ENCODE results near the gene HYOU1. TPM values are rescaled to one million over a fixed set of nuclear protein-coding genes. Genes with fewer than 3 reads are reported as not detected.

Gene HYOU1
- total RNA-seq, 4 donors from 2014 or later: 43.5 to 94.4 (median 63.7) TPM

DNA sequence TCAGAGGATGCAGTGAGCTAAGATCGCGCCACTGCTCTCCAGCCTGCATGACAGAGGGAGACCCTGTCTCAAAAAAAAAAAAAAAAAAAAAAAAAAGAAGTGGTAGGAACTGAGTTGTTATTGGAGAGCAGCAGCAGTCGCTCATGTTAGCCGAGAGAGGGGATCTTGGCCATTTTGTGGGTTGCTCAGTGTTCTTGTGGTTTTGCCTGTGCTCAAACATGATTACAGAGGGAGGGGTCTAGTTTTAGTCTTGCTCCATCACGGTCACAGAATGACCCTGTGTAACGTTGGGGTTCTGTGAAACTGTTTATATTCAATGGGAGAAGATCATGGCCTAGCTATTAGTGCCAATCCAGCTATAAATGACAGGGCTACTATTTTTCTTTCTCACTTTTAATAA, 42.7 kb upstream of the HYOU1 start:
- ATAC-seq (ENCODE audit: low FRiP score) (no peak), DNase-seq (ENCODE audit: low spot score) (no peak)
- TF ChIP-seq CTCF (IDR thresholded peaks at IDR 0.05): no peak

GRCh38 chr11:119095066-119095880, 38.3 kb upstream of the HYOU1 start:
- DNase-seq (ENCODE audit: low spot score) (peak; percentile 97), ATAC-seq (ENCODE audit: low FRiP score) (peak; percentile 92)

GRCh38 chr11:119094816-119095065, 37.7 kb upstream of the HYOU1 start:
- ATAC-seq (ENCODE audit: low FRiP score): peak; percentile 75

More at GRCh38 chr11:119095066-119095880, 38.3 kb upstream of the HYOU1 start:
- TF ChIP-seq CTCF (IDR thresholded peaks at IDR 0.05): no peak

DNA sequence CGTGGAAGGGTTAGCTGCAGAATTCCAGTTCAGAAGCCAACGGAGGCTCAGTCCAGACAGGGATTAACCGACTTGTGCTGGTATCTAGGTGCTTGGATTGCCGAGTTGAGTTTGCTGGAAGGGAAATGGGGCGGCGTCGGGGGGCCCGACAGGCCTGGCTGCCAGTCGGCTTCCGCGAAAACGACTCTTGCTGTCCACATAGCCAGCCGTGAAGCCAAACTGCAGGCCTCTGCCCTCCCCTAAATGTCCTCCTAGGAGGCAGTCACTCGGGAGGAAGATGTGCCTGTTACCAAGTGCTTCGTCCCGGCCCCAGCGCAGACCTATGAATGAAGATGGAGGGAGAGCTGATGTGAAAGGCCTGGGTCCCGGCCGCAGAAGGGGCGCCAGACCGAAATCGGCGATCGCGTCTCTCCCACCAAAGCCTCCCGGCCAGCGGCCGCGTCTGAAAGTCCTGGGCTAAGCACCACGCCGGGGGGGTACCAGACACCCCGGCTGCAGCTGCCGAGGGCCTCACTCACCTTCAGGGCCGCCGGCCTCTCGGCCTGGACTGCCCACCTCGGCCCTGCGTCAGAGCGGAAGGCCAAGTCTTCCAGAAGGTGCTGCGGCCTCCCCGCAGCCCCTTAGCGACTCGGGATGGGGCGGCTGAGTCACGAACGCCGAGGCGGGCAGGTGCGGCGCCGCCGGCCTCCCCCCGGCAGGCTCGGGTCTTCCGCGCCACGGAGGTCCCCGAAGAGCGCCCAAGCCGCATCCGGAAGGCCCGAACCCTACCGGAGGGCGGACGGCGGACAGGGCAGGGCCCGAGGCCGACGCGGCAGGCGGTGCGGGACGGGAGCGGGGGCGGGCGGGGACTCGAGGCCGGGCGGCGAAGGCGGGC, 37.2 kb upstream of the HYOU1 start:
- DNase-seq (ENCODE audit: low spot score): no peak
- no peak for TF ChIP-seq CTCF (IDR thresholded peaks at IDR 0.05)
- peak; percentile 61 for ATAC-seq (ENCODE audit: low FRiP score)

More at GRCh38 chr11:119094816-119095065, 37.7 kb upstream of the HYOU1 start:
- TF ChIP-seq CTCF (IDR thresholded peaks at IDR 0.05): peak in 1 of 3 donors; percentile 18
- DNase-seq (ENCODE audit: low spot score): no peak

DNA sequence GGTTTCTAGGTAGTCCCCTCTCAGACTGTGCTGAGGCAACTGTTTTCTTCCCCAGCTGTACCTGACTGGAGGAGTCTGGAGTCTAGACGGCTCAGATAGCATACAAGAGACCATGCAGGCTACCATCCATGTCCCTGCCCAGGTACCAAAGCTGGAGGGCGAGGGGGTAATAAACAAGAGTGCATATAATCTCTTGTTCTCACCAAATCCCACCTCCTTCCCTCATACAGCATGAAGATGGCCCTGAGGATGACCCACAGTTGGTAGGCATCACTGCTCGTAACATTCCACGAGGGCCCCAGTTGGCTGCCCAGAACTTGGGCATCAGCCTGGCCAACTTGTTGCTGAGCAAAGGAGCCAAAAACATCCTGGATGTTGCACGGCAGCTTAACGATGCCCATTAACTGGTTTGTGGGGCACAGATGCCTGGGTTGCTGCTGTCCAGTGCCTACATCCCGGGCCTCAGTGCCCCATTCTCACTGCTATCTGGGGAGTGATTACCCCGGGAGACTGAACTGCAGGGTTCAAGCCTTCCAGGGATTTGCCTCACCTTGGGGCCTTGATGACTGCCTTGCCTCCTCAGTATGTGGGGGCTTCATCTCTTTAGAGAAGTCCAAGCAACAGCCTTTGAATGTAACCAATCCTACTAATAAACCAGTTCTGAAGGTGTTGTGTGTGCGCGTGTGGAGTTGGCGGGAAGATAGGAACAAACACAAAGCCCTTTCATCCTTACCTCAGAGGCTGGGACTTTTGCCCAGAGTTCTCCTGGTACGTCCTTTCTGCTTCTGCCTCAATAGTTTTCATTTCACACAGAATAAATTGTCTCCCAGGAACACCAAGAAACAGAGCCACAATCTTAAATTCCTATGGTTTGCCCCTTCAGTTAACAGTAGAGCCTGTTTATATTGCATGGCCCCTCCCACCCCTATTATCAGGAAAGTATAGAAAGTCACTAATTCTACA, 36.2 kb upstream of the HYOU1 start:
- ATAC-seq (ENCODE audit: low FRiP score): no peak
- no peak for DNase-seq (ENCODE audit: low spot score)
- TF ChIP-seq CTCF (IDR thresholded peaks at IDR 0.05): no peak

GRCh38 chr11:119091966-119092879, 35.2 kb upstream of the HYOU1 start:
- no peak for DNase-seq (ENCODE audit: low spot score)
- no peak for TF ChIP-seq CTCF (IDR thresholded peaks at IDR 0.05)
- ATAC-seq (ENCODE audit: low FRiP score): no peak
